Stimulated activated naive CD4-positive, alpha-beta T cell treated with Interleukin-2 at 50 U/mL for 16 hours (primary cell): ENCODE measurements around the gene DNM3.

Source experiments
- DNase-seq: peaks from one replicate; lab custom pipeline; 2025; lab: John Stamatoyannopoulos, UW

The DNM3 gene

GRCh38 chr1:172177849-172178248 lies 336.6 kb downstream of the DNM3 start:
- DNase-seq = no peak

GRCh38 chr1:172178886-172179285 lies 337.6 kb downstream of the DNM3 start:
- DNase-seq = no peak

GRCh38 chr1:172179918-172180317 lies 338.6 kb downstream of the DNM3 start:
- DNase-seq = no peak

- peak; percentile 36 for DNase-seq
These were observed 339.4 kb downstream of the DNM3 start for GRCh38 chr1:172180501-172181285.

- no peak for DNase-seq
These were observed 343.4 kb downstream of the DNM3 start for GRCh38 chr1:172184506-172185191.

GRCh38 chr1:172185211-172185610 lies 343.9 kb downstream of the DNM3 start:
- DNase-seq = no peak

GRCh38 chr1:172185996-172186395 lies 344.7 kb downstream of the DNM3 start:
- DNase-seq = no peak

- DNase-seq = no peak
These were observed 360.3 kb downstream of the DNM3 start for GRCh38 chr1:172201572-172201971.

GRCh38 chr1:172203135-172203823 lies 362.0 kb downstream of the DNM3 start:
- DNase-seq = no peak

- no peak for DNase-seq
These were observed 362.6 kb downstream of the DNM3 start for GRCh38 chr1:172203902-172204301.

- DNase-seq = no peak
These were observed 365.0 kb downstream of the DNM3 start for GRCh38 chr1:172206256-172206655.

GRCh38 chr1:172208635-172209034 lies 367.3 kb downstream of the DNM3 start:
- DNase-seq = no peak

GRCh38 chr1:172211221-172211620 lies 369.9 kb downstream of the DNM3 start:
- no peak for DNase-seq

GRCh38 chr1:172212124-172212523 lies 370.8 kb downstream of the DNM3 start:
- no peak for DNase-seq

- DNase-seq = no peak
These were observed 373.7 kb downstream of the DNM3 start for GRCh38 chr1:172215006-172215405.

GRCh38 chr1:172219966-172220365 lies 378.7 kb downstream of the DNM3 start:
- no peak for DNase-seq

GRCh38 chr1:172220376-172220775 lies 379.1 kb downstream of the DNM3 start:
- no peak for DNase-seq

- DNase-seq = no peak
These were observed 380.1 kb downstream of the DNM3 start for GRCh38 chr1:172221436-172221835.

GRCh38 chr1:172224871-172225270 lies 383.6 kb downstream of the DNM3 start:
- no peak for DNase-seq

- no peak for DNase-seq
These were observed 388.6 kb downstream of the DNM3 start for GRCh38 chr1:172229942-172230341.

- no peak for DNase-seq
These were observed 389.2 kb downstream of the DNM3 start for GRCh38 chr1:172230526-172230925.

- DNase-seq = no peak
These were observed 395.7 kb downstream of the DNM3 start for GRCh38 chr1:172236958-172237357.

GRCh38 chr1:172238158-172238557 lies 396.9 kb downstream of the DNM3 start:
- no peak for DNase-seq
